ENCODE data around the gene ZBTB14. TPM values are rescaled to one million over a fixed set of nuclear protein-coding genes. Genes with fewer than 3 reads are reported as not detected.

The ZBTB14 gene
- 16.1 and 22.5 TPM in 2 replicates for total RNA-seq (ENCODE audit: low replicate concordance)

DNA sequence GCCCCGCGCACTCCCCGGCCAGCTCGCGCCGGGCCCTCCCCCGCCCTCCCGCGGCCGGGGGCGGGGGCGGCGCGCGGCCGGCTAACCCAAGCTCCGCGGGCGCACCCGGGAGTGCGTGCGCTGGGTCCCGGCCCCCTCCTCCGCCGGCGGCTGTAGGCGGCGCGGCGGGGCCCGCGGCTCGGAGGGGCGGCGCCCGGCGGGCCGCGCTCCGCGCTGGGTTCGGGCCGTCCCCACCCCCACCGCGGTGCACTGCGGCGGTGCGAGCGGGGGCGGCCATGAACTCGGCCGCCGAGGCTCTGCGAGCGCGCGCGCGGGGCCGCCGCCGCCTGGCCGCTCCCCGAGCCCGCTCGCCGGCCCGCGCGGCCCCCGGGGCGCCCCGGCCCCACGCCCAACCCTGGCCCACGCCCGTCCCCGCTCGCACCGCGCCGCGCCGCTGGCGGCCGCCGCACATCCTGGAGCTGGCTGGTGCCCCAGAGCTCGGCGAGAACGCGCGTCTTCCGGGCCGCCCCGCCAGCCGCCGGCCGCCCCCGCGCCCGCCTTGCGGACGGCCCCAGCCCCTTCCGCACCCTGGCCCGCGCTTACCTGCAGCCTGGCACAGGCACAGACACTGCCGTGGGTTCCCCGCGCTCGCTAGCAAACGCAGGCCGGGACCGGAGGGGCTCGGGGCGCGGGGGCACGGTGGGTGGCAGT is at the start of gene ZBTB14:
Gene ZBTB14, minus strand, starts transcription at position 496 of the 690 bp plus-strand sequence. CDS start 2,480 bp downstream, outside the sequence.
- Mint-ChIP-seq H3K27me3 (ENCODE audit: insufficient read depth, low read depth) (peaks cover 4% of the 10 kb centered on the region), H3K36me3 (peaks cover 19% of the 10 kb centered on the region), H3K4me3 (peak within 1 kb of the TSS; percentile 90), H3K4me1 (peaks cover 22% of the 10 kb centered on the region), H3K27ac (peak within 1 kb of the TSS; percentile 87), H3K9me3 (no peaks in the 10 kb centered on the region)
- no peaks in the 10 kb centered on the region for H3K9me3 ChIP-seq (ENCODE audit: low read depth)
- peaks cover 7% of the 10 kb centered on the region for H3K4me1 ChIP-seq
- peaks cover 11% of the 10 kb centered on the region for H4K20me1 ChIP-seq (ENCODE audit: low read depth)
- peak within 1 kb of the TSS; percentile 92 for H3K4me2 ChIP-seq
- DNase-seq (ENCODE audit: low spot score), result peak; percentile 88
- H2AFZ ChIP-seq (replicated peaks), result peak within 1 kb of the TSS; percentile 99
- H3K27me3 ChIP-seq, result peaks cover 44% of the 10 kb centered on the region
- peaks cover 20% of the 10 kb centered on the region for H3F3A ChIP-seq (ENCODE audit: low read depth)
- peaks cover 14% of the 10 kb centered on the region for H3K79me2 ChIP-seq (ENCODE audit: low read depth)
- H3K4me3 ChIP-seq, result peak within 1 kb of the TSS; percentile 95
- peaks cover 4% of the 10 kb centered on the region for H3K36me3 ChIP-seq
- peak within 1 kb of the TSS; percentile 52 for H3K9ac ChIP-seq
- H3K27ac ChIP-seq, result peak within 1 kb of the TSS; percentile 48
- TF ChIP-seq EZH2 (IDR thresholded peaks at IDR 0.05), result no peak
- no peak for TF ChIP-seq CTCF (IDR thresholded peaks at IDR 0.05)
- no peak for TF ChIP-seq EZH2phosphoT487 (IDR thresholded peaks at IDR 0.05)

DNA sequence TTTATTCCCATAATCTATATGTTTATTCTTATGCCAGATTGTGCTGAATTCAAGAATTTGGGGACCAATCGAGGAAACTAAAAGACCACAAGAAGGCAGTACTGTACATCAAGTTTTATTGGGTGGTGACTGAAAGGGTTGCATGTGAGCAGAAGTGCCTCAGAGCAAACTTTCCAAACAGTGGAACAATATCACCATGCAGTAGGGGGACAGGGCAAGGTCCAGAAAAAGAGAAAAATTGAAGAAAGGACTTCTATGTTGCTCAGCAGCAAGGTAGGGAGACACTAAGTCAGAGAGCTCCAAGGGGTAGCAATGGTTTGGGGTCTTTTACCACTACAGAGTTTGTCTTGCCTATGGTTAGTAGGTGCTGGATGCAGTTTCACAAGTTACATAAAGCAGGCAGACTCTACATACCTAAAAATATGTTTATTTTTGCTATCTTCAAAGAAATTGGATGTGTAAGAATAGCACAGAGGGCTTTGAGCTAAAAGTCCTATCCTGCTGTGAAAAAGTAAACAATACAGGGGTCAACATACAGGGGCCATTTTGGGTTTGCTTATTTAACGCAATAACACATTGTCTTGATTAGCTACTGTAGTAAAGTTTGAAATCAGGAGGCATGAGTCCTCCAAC is 43.8 kb upstream of the ZBTB14 start:
- no peak overlapping the region for H3K9ac ChIP-seq

DNA sequence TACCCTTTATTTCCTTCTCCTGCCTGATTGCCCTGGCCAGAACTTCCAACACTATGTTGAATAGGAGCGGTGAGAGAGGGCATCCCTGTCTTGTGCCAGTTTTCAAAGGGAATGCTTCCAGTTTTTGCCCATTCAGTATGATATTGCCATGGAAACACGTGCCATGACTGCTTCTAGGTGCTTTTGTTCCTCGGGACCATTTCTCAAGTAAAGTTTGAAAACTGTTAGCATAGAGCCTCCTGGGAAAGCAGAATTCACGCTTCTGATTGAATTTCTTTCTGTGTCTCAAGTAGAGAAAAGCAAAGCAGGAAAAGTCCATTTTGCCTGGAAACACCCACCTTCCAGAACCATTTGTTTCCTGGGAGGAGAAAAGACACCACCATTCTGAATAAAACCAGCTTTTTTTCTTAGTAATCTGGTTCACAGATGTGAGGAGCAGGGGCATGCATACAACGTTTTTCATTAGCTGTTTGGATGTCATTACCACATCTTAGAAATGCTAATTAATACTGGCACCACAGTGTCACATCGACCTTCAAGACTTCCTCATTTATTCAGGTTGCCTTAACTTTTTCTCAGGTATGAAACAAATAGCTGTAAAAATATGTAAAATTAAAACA is 39.0 kb upstream of the ZBTB14 start:
- Mint-ChIP-seq H3K36me3 (no peaks in the 10 kb centered on the region), H3K4me3 (no peak overlapping the region), H3K9me3 (no peaks in the 10 kb centered on the region), H3K27ac (no peak overlapping the region), H3K27me3 (ENCODE audit: insufficient read depth, low read depth) (no peaks in the 10 kb centered on the region), H3K4me1 (no peaks in the 10 kb centered on the region)
- Histone ChIP-seq H4K20me1 (ENCODE audit: low read depth) (no peaks in the 10 kb centered on the region), H3K9ac (no peak overlapping the region), H3F3A (ENCODE audit: low read depth) (no peaks in the 10 kb centered on the region), H3K4me2 (no peak overlapping the region), H3K79me2 (ENCODE audit: low read depth) (no peaks in the 10 kb centered on the region), H3K4me1 (no peaks in the 10 kb centered on the region), H3K27me3 (no peaks in the 10 kb centered on the region), H3K4me3 (no peak overlapping the region), H3K27ac (no peak overlapping the region), H3K9me3 (ENCODE audit: low read depth) (no peaks in the 10 kb centered on the region), H3K36me3 (no peaks in the 10 kb centered on the region), H2AFZ (replicated peaks) (peak overlapping the region; percentile 32)
- DNase-seq (ENCODE audit: low spot score), result no peak
- TF ChIP-seq EZH2 (IDR thresholded peaks at IDR 0.05) (no peak), EZH2phosphoT487 (IDR thresholded peaks at IDR 0.05) (no peak), CTCF (IDR thresholded peaks at IDR 0.05) (no peak)

More for the DNA sequence above, 43.8 kb upstream of the ZBTB14 start:
- H4K20me1 ChIP-seq (ENCODE audit: low read depth), result no peaks in the 10 kb centered on the region
- H3K36me3 ChIP-seq, result no peaks in the 10 kb centered on the region
- H3K4me3 ChIP-seq, result no peak overlapping the region
- no peaks in the 10 kb centered on the region for H3K9me3 Mint-ChIP-seq
- no peaks in the 10 kb centered on the region for H3K36me3 Mint-ChIP-seq
- no peaks in the 10 kb centered on the region for H3K4me1 Mint-ChIP-seq
- H3K4me2 ChIP-seq, result no peak overlapping the region
- no peaks in the 10 kb centered on the region for H3K27me3 Mint-ChIP-seq (ENCODE audit: insufficient read depth, low read depth)
- no peaks in the 10 kb centered on the region for H3K4me1 ChIP-seq
- H3K4me3 Mint-ChIP-seq, result no peak overlapping the region
- H3F3A ChIP-seq (ENCODE audit: low read depth), result no peaks in the 10 kb centered on the region
- TF ChIP-seq EZH2 (IDR thresholded peaks at IDR 0.05) (no peak), CTCF (IDR thresholded peaks at IDR 0.05) (no peak), EZH2phosphoT487 (IDR thresholded peaks at IDR 0.05) (no peak)
- H3K27me3 ChIP-seq, result no peaks in the 10 kb centered on the region
- no peak overlapping the region for H2AFZ ChIP-seq (replicated peaks)
- no peak overlapping the region for H3K27ac Mint-ChIP-seq
- H3K79me2 ChIP-seq (ENCODE audit: low read depth), result no peaks in the 10 kb centered on the region
- no peak for DNase-seq (ENCODE audit: low spot score)
- no peak overlapping the region for H3K27ac ChIP-seq
- H3K9me3 ChIP-seq (ENCODE audit: low read depth), result no peaks in the 10 kb centered on the region
